Stimulated activated CD8-positive, alpha-beta memory T cell treated with anti-CD3 and anti-CD28 coated beads, Interleukin-15, amount 100 ng/mL, for 4 hours (primary cell): ENCODE measurements around the gene FGF18.
"Not testable (repeated sequence)": the region's sequence is repeated elsewhere in the genome, so short reads cannot be mapped to it uniquely, and the experiment has no call there.

Experiments
- DNase-seq, 2 donors: peaks; one replicate each; pipeline ENCODE4 v3.0.0-alpha.2; 2020; ENCODE audit warnings: low read depth in 2 of 2

The FGF18 gene, protein sequence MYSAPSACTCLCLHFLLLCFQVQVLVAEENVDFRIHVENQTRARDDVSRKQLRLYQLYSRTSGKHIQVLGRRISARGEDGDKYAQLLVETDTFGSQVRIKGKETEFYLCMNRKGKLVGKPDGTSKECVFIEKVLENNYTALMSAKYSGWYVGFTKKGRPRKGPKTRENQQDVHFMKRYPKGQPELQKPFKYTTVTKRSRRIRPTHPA

DNA sequence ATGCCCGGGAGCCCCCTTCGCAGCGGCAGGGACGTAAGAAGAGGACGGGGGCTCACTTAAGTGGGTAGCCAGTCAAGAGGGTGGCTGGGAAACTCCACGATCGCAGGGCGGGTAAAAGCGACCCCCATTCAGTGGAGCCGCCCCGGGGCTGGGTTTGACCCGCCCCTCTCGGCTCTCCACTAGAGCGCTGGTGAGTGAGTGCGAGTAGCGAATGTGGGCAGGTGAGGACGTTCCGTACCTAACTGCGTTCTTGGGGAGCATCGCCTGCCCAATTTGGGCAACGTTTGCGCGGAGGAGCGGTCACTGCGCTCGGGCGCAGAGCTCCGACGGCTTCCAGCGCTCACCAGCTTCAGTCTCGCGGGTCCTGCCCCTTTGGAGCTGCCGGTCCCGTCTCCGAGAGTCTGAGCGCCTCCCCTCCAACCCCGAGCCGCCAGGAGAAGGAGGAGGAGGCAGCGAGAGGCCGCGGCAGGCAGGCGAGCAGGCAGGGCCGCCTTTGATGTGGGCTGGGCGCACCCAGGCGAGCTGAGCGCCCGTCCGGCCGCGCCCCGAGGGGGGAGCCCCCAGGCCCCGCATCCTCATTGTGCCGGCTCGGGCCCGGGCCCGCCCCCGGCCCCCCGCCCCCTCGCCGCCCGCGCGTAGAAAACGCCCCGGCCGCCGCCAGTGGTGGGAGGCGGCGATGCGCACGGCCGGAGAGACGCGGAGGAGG, at the start of gene FGF18:
Gene FGF18, plus strand, starts transcription at position 666 of the 706 bp plus-strand sequence. CDS start 553 bp downstream, outside the sequence.
- peak in 1 of 2 donors; percentile 9 for DNase-seq

GRCh38 chr5:171369898-171370297, 49.5 kb upstream of the FGF18 start:
- DNase-seq: no peak

GRCh38 chr5:171370881-171371280, 48.6 kb upstream of the FGF18 start:
- not testable (repeated sequence) for DNase-seq

- DNase-seq: no peak
Observed at GRCh38 chr5:171371326-171371725, 48.1 kb upstream of the FGF18 start.

GRCh38 chr5:171379961-171380360, 39.5 kb upstream of the FGF18 start:
- DNase-seq: no peak

DNA sequence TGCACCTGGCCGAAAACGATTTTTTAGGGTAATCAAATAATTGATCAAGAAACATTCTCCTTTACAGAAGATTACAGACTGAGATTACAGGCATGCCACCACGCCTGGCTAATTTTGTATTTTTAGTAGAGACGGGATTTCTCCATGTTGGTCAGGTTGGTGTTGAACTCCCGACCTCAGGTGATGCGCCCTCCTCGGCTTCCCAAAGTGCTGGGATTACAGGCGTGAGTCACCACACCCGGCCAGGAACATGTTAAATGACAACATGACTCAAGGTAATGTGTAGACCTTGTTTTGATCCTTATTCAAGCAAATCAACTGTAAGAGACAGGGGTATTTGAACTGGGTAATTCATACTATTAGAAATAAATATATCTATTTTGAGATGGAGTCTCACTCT, 35.0 kb upstream of the FGF18 start:
- not testable (repeated sequence) for DNase-seq

DNA sequence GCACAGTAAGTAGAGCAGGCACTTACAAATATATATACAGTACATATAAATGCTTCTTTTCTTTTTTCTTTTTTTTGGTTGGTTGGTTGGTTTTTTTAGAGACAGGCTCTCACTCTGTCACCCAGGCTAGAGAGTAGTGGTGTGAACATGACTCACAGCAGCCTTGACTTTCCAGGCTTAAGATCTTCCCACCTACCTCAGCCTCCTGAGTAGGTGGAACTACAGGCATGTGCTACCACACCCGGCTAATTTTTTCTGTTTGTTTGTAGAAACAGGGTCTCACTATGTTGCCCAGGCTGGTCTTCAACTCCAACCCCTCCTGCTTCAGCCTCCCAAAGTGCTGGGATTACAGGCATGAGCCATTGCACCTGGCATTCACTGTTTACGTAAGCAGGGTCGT, 34.4 kb upstream of the FGF18 start:
- not testable (repeated sequence) for DNase-seq

DNA sequence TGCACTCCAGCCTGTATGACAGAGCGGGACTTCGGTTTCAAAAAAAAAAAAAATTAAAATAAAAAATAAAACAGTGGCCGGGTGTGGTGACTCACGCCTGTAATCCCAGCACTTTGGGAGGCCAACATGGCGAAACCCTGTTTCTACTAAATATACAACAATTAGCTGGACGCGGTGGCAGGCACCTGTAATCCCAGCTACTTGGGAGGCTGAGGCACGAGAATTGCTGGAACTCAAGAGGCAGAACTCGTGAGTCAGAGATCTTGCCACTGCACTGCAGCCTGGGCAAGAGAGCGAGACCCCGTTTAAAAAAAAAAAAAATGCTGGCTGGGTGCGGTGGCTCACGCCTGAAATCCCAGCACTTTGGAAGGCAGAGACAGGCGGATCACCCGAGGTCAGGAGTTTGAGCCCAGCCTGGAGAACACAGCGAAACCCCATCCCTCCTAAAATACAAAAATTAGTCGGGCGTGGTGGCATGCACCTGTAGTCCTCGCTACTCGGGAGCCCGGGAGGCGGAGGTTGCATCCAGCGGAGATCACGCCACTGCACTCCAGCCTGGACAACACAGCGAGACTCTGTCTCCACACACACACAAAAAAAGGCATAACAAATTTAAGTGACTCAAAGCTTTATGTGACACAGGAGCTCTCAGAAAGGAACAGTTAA, 33.3 kb upstream of the FGF18 start:
- no peak for DNase-seq

GRCh38 chr5:171386861-171387344, 32.5 kb upstream of the FGF18 start:
- no peak for DNase-seq

GRCh38 chr5:171387345-171387969, 32.0 kb upstream of the FGF18 start, which contains the start of gene NPM1:
NPM1 (plus strand) TSS chr5:171387849; CDS start chr5:171387949, 100 bp downstream.
- DNase-seq: peak; percentile 97

- DNase-seq: peak; percentile 71
Observed at GRCh38 chr5:171387970-171388815, 31.3 kb upstream of the FGF18 start.

DNA sequence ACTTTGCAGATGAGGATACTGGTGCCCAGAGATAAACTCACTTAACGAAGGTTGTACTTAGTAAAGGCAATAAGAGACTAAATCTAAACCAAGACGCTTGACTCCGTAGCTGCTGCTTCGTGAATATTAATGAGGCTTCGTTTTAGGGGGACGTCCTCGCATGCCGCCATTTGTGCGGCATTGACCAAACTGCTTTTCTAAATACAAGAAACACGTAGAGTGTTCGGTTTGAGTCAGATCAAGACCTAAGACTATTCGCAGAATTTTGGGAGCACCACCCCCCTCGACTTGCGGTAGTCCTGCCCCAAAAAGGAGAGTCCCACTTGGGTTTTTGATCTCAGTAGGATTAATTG, 30.7 kb upstream of the FGF18 start:
- no peak for DNase-seq

DNA sequence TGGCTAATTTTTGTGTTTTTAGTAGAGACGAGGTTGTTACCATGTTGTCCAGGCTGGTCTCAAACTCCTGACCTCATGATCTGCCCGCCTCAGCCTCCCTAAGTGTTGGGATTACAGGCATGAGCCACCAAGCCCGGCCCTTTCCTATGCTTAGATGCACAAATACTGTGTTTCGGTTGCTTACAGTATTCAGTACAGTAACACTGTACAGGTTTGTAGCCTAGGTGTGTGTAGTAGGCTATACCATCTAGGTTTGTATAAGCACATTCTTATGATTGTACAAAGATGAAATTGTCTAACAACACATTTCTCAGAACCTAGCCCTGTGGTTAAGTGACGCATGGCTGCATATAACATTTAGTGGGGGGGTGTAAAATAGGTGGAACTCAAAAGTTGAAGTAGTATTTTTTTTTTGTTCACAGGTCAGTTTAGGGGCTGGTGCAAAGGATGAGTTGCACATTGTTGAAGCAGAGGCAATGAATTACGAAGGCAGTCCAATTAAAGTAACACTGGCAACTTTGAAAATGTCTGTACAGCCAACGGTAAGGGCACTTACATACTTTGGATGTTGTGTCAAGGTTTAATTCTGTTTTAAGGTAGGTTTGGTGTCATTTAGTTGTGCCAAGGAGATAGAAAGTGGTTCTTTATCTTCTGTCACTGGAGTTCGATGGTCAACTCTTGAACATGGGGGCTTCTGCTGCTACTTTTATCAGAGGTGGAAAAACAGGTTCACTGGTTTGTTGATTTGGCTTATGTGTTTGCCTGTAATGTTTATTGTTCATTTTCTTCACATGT, 28.4 kb upstream of the FGF18 start:
- DNase-seq: no peak

DNA sequence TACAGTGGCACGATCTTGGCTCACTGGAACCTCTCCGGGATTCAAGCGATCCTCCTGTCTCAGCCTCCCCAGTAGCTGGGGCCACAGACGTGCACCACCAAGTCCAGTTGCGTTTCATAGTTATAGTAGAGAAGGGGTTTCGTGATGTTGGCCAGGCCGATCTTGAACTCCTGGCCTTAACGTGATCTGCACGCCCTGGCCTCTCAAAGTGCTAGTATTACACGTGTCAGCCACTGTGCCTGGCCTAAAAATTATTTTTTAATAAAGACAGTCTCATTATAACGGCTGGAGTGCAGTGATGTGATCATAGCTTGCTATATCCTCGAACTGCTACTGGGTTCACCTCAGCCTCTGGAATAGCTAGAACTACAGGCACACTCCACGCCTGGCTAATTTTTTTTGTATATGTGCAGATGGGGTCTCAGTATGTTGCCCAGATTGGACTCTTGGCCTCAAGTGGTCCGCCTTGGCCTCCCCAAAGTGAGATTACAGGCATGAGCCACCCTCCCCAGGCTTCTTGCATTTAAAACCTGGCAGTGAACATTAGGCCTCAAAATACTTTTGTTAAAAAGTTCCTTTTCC, 27.4 kb upstream of the FGF18 start:
- DNase-seq: no peak

- DNase-seq: no peak
Observed at GRCh38 chr5:171392585-171393159, 26.8 kb upstream of the FGF18 start.

GRCh38 chr5:171395042-171395441, 24.4 kb upstream of the FGF18 start:
- DNase-seq: no peak

DNA sequence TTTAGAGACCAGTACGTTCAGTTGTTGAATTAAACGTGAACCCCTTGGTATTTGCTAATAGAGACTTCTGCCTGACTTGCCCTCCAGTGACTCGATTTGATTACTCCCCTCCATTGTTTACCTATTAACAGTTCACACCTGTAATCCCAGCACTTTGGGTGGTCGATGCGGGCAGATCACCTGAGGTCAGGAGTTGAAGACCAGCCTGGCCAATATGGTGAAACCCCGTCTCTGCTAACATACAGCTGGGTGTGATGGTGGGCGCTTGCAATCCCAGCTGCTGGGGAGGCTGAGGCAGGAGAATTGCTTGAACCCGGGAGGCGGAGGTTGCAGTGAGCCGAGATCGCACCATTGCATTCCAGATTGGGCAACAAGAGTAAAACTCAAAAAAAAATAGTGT, 22.9 kb upstream of the FGF18 start:
- DNase-seq: not testable (repeated sequence)

GRCh38 chr5:171397190-171397589, 22.3 kb upstream of the FGF18 start:
- DNase-seq: no peak

- DNase-seq: no peak
Observed at GRCh38 chr5:171397599-171397998, 21.8 kb upstream of the FGF18 start.

- DNase-seq: not testable (repeated sequence)
Observed at GRCh38 chr5:171398660-171399059, 20.8 kb upstream of the FGF18 start.
